ACC112 (cell line): ENCODE measurements around the gene AP1G1.
"Not testable (repeated sequence)": the region's sequence is repeated elsewhere in the genome, so short reads cannot be mapped to it uniquely, and the experiment has no call there.

Experiments
- H2AFZ ChIP-seq: fragments of 200-600 bp; sonication (generic); one replicate; pipeline ENCODE4 v1.6.0; 2017; ENCODE audit warnings: antibody characterized with exemption, low read length; ENCODE audit not compliant: unreplicated experiment
- H3K27ac ChIP-seq: fragments of 200-600 bp; sonication (generic); 2 replicates; pipeline ENCODE4 v1.5.1; 2014; ENCODE audit warnings: low read depth, mild to moderate bottlenecking, antibody characterized with exemption, low read length, moderate library complexity
- H3K27me3 ChIP-seq: fragments of 200-600 bp; sonication (generic); 2 replicates; pipeline ENCODE4 v1.6.1; 2014; ENCODE audit warnings: mild to moderate bottlenecking, antibody characterized with exemption, low read length, moderate library complexity, mixed read lengths; ENCODE audit not compliant: insufficient read depth
- H3K36me3 ChIP-seq: fragments of 200-600 bp; sonication (generic); 2 replicates; pipeline ENCODE4 v1.6.1; 2016; ENCODE audit warnings: mild to moderate bottlenecking, antibody characterized with exemption, low read length, moderate library complexity, mixed read lengths; ENCODE audit not compliant: insufficient read depth
- H3K4me1 ChIP-seq: fragments of 200-600 bp; sonication (generic); one replicate; pipeline ENCODE4 v1.6.1; 2016; ENCODE audit warnings: low read length, mixed read lengths; ENCODE audit not compliant: insufficient read depth, unreplicated experiment, control insufficient read depth
- H3K4me3 ChIP-seq: fragments of 200-600 bp; sonication (generic); 2 replicates; pipeline ENCODE4 v1.5.1; 2014; ENCODE audit warnings: mild to moderate bottlenecking, low read depth, low read length
- H3K79me2 ChIP-seq: fragments of 200-600 bp; sonication (generic); one replicate; pipeline ENCODE4 v1.6.0; 2016; ENCODE audit warnings: low read length; ENCODE audit not compliant: control insufficient read depth, unreplicated experiment, insufficient read depth

The AP1G1 gene

GRCh38 chr16:71845639-71846430 is 37.2 kb upstream of the AP1G1 start, which contains the start of gene ATXN1L:
Gene ATXN1L (plus strand): TSS chr16:71845976. CDS start chr16:71849741, 3,765 bp downstream.
- H3K4me1 ChIP-seq: peaks cover 10% of the 10 kb centered on the region
- no peaks in the 10 kb centered on the region for H3K27me3 ChIP-seq
- peak within 1 kb of the TSS; percentile 92 for H3K4me3 ChIP-seq
- H3K36me3 ChIP-seq: no peaks in the 10 kb centered on the region; the same call in 1 of the 2 replicates
- H3K79me2 ChIP-seq: peaks cover 29% of the 10 kb centered on the region
- H3K27ac ChIP-seq: peak within 1 kb of the TSS; percentile 55
- H2AFZ ChIP-seq: peak within 1 kb of the TSS; percentile 90

GRCh38 chr16:71843572-71843971 is 34.9 kb upstream of the AP1G1 start:
- H3K27me3 ChIP-seq: no peaks in the 10 kb centered on the region
- peaks cover 28% of the 10 kb centered on the region for H3K79me2 ChIP-seq
- H3K4me3 ChIP-seq: no peak overlapping the region
- no peak overlapping the region for H3K27ac ChIP-seq
- no peaks in the 10 kb centered on the region; the same call in 1 of the 2 replicates for H3K36me3 ChIP-seq
- H3K4me1 ChIP-seq: peaks cover 10% of the 10 kb centered on the region
- H2AFZ ChIP-seq: no peak overlapping the region

GRCh38 chr16:71840052-71840451 is 31.4 kb upstream of the AP1G1 start:
- Histone ChIP-seq H3K4me3 (no peak overlapping the region), H3K36me3 (no peaks in the 10 kb centered on the region), H3K4me1 (no peaks in the 10 kb centered on the region), H3K27me3 (no peaks in the 10 kb centered on the region), H3K79me2 (no peaks in the 10 kb centered on the region), H3K27ac (no peak overlapping the region), H2AFZ (no peak overlapping the region)

GRCh38 chr16:71837150-71837549 is 28.5 kb upstream of the AP1G1 start:
- H3K27ac ChIP-seq: no peak overlapping the region
- no peak overlapping the region for H3K4me3 ChIP-seq
- no peaks in the 10 kb centered on the region for H3K36me3 ChIP-seq
- no peak overlapping the region for H2AFZ ChIP-seq
- H3K27me3 ChIP-seq: no peaks in the 10 kb centered on the region
- H3K79me2 ChIP-seq: no peaks in the 10 kb centered on the region
- no peaks in the 10 kb centered on the region for H3K4me1 ChIP-seq

GRCh38 chr16:71834291-71834690 is 25.7 kb upstream of the AP1G1 start:
- Histone ChIP-seq H3K79me2 (no peaks in the 10 kb centered on the region), H2AFZ (no peak overlapping the region), H3K27me3 (no peaks in the 10 kb centered on the region), H3K36me3 (no peaks in the 10 kb centered on the region), H3K27ac (no peak overlapping the region), H3K4me1 (no peaks in the 10 kb centered on the region), H3K4me3 (no peak overlapping the region)

- not testable (repeated sequence) for H3K4me3 ChIP-seq, H3K79me2 ChIP-seq, H3K4me1 ChIP-seq, H2AFZ ChIP-seq, H3K27me3 ChIP-seq, H3K27ac ChIP-seq, H3K36me3 ChIP-seq
Observed at GRCh38 chr16:71832112-71832511, 23.5 kb upstream of the AP1G1 start.

GRCh38 chr16:71831698-71832097 is 23.1 kb upstream of the AP1G1 start:
- not testable (repeated sequence) for H3K4me1 ChIP-seq, H3K27me3 ChIP-seq, H3K4me3 ChIP-seq, H3K36me3 ChIP-seq, H2AFZ ChIP-seq, H3K27ac ChIP-seq, H3K79me2 ChIP-seq

GRCh38 chr16:71830359-71830758 is 21.7 kb upstream of the AP1G1 start:
- H3K27me3 ChIP-seq: no peaks in the 10 kb centered on the region
- H2AFZ ChIP-seq: no peak overlapping the region
- no peak overlapping the region for H3K4me3 ChIP-seq
- H3K79me2 ChIP-seq: no peaks in the 10 kb centered on the region
- no peaks in the 10 kb centered on the region for H3K4me1 ChIP-seq
- H3K27ac ChIP-seq: no peak overlapping the region
- 0 out of 2 replicates have a peak, but pooled peaks cover 4% of the 10 kb centered on the region for H3K36me3 ChIP-seq

- Histone ChIP-seq H2AFZ (no peak overlapping the region), H3K4me3 (no peak overlapping the region), H3K27ac (no peak overlapping the region), H3K4me1 (no peaks in the 10 kb centered on the region), H3K36me3 (0 out of 2 replicates have a peak, but pooled peaks cover 4% of the 10 kb centered on the region), H3K79me2 (no peaks in the 10 kb centered on the region), H3K27me3 (no peaks in the 10 kb centered on the region)
Observed at GRCh38 chr16:71826533-71827017, 17.9 kb upstream of the AP1G1 start.

- not testable (repeated sequence) for H3K27me3 ChIP-seq, H2AFZ ChIP-seq, H3K36me3 ChIP-seq, H3K79me2 ChIP-seq
- Histone ChIP-seq H3K27ac (peak overlapping the region; percentile 84), H3K4me3 (peak overlapping the region; percentile 34), H3K4me1 (peaks cover 11% of the 10 kb centered on the region)
Observed at GRCh38 chr16:71817155-71817500, 8.5 kb upstream of the AP1G1 start.

- Histone ChIP-seq H3K4me1 (peaks cover 7% of the 10 kb centered on the region), H3K27ac (no peak overlapping the region), H3K27me3 (no peaks in the 10 kb centered on the region), H3K4me3 (no peak overlapping the region), H2AFZ (no peak overlapping the region), H3K79me2 (peaks cover 27% of the 10 kb centered on the region), H3K36me3 (no peaks in the 10 kb centered on the region)
Observed at GRCh38 chr16:71811261-71811803, 2.7 kb upstream of the AP1G1 start.
